Measurements from ENCODE around the gene C19orf38.
"Not testable (repeated sequence)": the region's sequence is repeated elsewhere in the genome, so short reads cannot be mapped to it uniquely, and the experiment has no call there.

The C19orf38 gene

DNA sequence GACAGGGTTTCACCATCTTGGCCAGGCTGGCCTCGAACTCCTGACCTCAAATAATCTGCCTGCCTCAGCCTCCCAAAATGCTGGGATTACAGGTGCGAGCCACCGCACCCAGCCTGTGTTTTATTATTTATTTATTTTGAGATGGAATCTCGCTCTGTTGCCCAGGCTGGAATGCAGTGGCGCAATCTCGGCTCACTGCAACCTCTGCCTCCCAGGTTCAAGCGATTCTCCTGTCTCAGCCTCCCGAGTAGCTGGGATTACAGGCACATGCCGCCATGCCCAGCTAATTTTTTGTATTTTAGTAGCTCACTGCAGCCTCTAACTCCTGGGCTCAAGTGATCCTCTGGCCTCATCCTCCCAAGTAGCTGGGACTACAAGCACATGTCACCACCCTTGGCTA is 29.4 kb downstream of the C19orf38 start:
- not testable (repeated sequence) for DNase-seq

DNA sequence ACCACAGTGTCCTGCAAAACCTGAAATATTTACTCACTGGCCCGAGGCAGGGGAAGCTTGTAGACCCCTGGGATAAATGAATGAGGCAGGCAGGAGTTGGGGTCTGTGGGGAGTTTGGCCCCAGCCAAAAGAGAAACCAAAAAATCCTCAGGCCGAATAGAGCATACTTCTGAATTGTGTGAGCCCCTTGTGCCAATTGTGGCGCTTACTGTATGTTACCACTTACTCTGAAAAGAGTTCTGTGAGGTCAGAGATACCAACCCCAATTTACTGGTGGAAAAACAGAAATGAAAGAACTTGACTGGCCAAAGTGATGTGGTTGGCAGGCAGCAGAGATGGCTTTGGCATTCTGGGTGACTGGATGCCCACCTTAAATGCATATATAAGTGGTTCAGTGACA is 30.0 kb downstream of the C19orf38 start:
- DNase-seq, result no peak

DNA sequence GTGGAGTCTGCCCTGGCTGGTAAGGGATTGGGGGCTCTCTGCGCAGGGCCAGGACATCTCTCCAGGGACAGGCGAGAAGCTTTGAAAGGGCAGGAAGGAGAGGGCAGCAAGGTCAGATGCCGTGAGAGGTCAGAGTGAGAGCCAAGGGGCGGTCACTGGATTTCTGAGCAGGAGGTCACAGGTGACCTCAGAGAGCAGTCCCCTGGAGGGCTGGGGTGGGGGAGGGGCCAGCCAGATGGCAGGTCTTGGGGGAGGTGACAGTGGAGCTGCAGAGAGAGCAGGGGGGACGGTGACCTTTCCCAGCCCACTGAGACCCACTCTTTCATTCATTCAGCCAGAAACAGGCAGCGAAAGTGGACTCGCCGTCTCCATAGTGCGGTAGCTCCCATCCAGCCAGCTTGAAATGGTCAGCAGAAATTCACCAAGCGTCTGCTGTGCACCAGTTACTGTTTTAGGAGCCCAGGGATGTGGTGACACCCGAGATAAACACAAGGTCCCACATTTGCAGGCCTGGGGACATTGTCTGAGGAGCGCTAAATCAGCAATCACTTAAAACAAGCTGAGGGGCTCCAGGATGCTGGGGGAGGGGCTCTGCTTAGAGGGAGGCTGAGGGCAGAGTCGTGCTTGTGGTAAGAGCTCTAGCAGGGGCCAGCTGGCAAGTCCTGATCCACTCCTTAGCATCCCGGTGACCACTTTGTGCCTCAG is 33.3 kb downstream of the C19orf38 start:
- no peak for DNase-seq

DNA sequence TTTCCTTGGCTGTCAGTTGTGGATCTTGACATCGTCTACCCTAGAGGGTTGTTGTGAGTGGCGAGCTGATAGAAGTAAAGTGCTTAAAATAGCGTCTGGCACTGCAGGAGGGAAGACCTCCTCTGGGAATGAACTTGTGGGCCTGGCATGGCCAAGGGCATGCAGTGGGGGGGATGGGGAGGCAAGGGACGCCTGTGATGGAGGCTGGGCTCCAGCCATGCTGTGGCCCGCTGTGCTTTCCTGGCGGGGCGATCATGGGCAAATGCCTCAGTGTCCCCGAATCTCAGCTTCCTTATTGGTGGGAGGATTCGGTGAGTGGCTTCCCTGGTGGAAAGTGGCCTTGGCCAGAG is 33.9 kb downstream of the C19orf38 start:
- no peak for DNase-seq

DNA sequence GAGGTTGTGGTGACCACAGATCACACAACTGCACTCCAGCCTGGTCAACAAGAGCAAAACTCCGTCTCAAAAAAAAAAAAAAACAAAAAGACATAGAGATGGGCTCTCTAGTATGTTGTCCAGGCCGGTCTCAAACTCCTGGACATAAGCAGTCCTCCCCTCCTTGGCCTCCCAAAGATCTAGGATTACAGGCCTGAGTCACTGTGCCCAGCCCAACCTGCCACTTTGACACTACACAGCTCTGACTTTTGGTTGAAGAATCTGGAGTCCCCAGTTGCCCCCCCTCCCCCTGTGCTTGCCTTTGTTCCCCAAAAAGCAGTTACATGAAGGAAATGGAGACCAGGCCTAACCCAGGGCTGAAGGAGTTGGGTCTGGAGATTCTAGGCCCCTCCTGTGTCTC is 36.1 kb downstream of the C19orf38 start:
- no peak for DNase-seq

DNA sequence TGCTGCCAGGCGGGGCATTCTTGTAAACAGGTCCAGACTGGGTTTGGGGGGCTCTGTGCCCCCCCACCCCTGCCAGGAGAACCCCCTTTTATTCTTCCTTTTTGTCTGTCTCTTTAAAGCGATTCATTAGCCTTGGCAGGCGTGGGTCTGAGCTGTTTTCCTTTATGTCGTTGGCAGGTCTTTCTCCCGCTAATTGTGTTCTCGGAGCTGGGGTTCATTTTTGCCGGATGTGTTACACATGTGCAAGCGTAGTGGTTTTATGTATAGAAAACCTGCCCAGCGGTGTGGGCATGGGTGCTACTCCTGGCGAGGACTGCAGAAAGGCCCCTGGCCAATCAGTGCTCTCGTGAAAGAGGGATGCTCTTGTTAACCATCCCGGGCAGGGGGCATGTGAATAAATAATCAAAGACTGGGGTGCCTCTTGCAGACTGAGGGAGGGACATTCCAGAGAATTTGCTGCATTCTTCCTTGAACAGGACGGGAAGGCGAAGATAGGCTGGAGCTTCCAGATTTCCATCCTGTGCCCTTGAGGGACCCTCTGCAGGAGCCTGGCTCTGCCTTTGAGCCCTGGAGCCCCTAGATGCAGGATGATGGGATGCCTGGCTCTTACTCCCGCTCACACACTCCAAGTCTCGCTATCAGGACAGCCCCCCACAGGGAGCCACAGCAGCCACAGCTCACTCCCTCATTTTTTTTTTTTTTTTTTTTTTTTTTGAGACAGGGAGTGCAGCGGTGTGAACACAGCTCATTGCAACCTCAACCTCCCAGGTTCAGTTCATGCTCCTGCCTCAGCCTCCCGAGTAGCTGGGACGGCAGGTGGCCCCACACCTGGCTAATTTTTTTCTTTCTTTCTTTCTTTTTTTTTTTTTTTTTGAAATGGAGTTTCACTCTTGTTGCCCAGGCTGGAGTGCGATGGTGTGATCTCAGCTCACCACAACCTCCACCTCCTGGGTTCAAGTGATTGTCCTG is 37.3 kb downstream of the C19orf38 start:
- no peak for DNase-seq

DNA sequence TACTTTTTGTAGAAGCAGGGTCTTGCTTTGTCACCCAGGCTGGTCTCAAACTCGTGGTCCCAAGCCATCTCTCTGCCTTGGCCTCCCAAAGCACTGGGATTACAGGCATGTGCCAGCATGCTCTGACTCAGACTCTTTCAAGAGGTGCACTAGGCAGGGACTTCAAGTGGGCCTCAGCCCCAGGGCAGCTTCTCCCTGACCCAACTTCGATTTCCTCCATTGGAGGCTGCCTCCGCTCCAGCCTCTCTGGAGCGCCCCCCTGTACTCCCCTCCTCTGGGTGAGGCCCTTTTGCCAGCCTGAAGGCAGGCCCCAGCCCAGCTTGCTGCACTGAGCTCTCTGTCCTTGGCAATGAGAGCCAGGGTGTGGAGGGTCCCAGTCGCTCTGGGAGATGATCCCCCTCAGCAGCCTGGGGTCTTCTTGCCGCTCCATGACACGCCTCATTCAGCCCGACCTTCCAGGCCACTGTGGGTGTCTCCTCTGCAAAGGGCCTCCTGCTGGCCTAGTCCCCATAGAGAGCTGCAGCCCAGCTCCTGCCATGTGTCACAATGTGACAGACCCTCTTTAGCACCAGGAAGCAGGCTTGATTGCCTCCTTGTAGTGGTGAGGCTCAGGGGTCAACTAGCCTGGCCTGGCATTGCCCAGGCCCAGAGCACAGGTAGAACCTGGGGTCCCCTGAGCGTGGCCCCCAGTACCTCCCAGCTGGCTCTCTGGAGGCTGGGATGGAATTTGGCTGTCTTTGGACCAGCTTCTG is 39.6 kb downstream of the C19orf38 start:
- DNase-seq, result no peak

DNA sequence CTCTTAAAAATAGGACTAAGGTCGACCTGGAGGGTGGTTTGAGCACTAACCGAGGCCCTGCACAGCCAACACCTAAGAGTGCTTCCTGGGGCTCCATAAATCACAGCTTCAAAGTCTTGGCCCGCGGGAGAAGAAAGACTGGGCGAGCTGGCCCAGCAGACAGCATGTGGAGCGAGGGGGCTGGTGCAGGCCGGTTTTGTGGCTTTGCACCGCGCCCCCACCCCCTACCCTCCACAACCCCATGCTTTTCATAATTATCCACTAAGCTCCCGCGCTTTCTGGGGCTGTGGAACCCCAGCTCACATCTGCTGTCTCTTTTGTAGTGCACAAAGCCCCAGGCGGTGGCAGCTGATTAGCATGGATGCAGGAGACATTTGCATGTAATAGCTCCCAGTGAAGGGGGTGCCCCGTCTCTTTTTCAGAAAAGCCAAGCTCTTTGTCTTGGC is 40.2 kb downstream of the C19orf38 start:
- no peak for DNase-seq

DNA sequence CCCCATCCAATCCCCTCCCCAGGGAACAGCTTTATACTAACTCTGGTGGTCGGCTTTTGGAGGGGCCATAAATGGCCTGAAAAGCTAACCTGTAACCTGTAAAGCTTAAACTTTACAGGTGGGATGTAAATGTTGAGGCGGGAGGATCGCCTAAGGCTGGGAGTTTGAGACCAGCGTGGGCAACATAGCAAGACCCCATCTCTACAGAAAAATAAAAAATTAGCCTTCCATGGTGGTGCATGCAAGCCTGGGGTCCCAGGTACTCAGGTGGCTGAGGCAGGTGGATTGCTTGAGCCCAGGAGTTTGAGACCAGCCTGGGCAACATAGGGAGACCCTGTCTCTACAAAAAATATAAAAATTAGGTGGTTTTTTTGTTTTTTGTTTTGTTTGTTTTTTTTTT is 41.7 kb downstream of the C19orf38 start:
- DNase-seq, result no peak

DNA sequence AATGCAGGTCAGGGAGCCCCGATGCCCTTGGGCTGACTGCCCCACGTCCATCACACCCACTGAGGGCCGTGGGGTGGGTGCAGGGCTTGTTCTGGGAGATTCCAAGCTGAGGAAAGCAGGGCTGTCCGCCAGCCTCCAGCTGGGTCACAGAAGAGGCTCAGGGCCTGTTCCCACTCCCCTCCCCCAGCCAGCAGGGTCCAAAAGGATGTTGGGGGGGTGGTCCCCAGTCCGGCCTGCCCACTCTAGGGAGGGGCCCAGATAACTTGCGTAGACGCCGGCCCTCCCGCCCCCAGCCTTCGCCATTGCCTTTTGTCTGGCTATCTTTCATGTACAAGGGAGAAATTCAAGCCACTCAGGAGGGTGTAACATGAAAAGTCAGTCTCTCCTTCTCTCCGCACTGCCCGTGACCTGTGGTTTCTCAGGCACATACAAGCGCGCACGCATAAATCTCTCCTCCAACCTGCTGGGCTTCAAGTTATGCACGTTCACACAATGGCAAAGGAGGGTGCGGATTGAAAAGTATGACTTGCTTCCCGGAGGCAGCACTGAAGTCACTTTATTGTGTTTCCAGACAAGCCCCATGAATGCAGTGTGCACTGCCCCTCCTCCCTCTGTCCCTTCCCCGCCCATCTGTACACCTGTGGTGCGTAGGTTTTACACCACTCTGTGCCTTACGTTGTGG is 43.3 kb downstream of the C19orf38 start:
- no peak for DNase-seq

DNA sequence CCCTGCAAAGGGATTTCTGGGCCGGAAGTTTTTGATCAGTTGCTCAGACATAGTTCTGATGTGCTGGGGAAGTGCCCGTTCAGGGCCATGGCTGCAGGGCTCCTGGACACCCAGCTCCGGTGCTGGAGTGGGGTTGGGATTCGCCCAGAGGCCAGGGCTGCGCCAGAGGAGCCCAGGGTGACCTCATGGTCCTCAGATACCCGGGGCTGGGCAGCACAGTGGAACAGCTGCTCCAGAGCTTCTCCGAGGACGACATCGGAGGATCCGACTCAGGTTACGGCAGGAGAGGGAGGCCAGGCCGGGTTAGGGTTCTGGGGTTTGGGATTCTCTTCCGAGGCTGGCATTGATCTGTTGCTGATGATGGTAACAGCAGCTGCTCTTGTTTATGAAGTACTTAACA is 44.0 kb downstream of the C19orf38 start:
- DNase-seq, result peak; percentile 56

DNA sequence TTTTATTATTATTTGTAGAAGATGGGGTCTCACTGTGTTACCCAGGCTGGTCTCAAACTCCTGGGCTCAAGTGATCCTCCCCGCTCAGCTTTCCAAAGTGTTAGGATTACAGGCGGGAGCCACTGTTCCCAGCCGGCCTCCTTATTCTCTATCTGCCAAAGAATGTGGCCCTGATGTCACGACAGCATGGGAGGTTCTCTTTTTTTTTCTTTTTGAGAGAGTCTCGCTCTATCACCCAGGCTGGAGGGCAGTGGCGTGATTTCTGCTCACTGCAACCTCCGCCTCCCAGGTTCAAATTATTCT is 46.6 kb downstream of the C19orf38 start:
- no peak for DNase-seq

DNA sequence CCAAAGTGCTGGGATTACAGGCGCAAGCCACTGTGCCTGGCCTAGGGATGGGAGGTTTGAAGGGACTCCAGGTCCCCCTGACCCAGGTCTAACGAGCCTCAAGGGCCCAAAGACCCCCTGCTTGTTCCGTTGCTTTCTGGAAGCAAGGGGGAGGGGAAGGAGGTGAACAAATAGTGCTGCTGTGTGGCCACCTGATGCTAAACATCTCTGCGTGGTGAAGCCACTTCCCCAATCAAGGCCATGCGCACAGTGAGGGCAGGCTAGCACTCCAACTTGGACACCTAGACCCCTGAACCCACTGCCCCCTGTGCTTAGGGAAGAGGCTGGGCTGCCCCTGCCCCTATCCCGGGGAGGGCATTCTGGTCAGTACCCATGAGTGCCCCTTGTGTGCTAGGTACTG is 47.1 kb downstream of the C19orf38 start:
- DNase-seq, result no peak

DNA sequence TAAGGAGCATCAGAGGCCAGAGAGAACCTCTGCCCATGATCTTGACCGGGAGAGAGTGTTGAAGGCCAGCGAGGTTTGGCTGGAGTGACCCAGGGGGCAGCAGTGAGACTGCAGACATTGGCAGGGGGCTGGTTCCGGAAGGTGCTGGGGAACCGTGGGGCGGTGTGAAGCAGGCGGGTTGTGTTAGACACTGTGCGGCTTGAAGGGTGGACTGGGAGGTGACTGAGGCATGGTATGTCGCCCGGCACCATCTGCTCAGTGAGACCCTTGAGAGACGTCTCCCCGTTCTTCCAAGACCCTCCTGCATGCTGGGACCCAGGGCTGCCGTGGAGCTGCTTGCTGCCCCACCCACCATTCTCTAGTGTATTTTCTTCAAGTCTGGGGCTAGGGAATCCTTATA is 47.7 kb downstream of the C19orf38 start:
- no peak for DNase-seq

DNA sequence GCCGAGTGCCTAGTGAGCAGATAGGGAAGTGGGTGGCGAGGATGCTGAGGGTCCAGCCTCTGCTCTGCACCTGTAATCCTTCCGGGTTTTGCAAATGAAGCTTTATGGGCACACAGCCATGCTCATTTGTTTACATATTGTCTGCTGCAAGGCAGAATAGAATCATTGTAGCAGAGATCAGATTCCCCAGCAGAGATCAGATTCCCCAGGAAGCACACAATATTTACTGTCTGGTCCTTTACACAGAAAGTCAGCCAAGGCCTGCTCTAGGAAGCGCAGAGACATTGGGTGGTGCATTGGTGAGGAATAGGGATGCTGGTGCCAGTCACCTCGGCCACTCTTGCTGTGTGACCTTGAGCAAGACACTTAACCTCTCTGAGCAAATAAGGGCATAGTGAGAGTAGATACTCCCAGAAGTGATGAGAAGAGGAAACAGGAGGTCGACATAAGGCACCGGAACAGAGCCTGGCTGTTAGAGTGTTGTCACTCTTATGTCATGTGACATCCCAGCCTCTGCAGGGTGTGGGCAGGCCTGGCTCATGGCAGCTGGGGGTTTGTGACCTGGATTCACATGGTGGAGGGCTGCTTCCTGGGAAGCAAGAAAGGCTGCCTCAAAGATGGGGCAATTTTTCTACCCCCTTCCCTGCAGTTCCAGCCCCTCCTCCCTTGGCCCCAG is 48.8 kb downstream of the C19orf38 start:
- DNase-seq, result no peak

DNA sequence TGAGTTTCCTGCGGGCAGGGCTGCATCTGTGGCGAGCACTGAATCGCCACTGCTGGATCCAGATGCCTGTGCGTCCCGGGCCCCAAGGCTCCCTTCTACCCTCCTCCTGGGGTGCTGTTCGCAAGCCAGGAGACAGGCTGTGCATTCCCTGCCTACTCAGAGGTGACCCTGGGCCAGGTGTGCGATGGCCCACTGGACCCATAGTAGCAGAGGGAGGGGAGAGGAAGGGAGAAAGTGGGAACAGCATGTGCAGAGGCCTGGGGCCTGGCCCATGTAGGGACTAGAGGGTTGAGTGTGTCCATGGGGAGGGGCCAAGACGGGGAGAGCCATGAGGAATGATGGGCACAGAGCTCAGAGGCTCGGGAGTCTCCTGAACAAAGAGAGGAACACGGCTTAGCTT is 50.4 kb downstream of the C19orf38 start:
- DNase-seq, result no peak

DNA sequence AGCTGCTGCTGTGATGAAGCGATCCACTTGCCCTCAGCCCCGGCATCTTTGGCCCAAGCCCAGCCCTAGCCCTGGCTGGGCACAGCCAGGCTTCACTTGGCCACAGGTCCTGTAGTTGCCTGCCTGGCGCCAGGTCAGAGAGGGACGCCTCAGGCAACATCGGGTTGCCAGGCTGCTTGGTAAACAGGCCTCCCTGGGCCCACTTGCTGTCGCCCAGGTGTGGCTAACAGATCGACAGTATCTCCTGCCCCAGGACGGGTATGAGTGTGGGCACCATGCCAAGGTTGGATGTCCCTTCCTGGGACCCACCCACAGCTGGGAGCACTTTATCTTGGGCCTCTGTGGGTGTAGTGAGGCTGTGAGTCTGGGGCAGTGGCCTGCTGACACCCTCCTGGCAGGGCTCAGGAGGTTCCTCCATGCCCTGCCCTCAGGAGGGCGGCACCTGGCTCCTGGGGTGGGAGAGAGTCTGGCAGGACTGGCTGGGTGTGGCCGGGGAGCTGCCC is 51.0 kb downstream of the C19orf38 start:
- no peak for DNase-seq

DNA sequence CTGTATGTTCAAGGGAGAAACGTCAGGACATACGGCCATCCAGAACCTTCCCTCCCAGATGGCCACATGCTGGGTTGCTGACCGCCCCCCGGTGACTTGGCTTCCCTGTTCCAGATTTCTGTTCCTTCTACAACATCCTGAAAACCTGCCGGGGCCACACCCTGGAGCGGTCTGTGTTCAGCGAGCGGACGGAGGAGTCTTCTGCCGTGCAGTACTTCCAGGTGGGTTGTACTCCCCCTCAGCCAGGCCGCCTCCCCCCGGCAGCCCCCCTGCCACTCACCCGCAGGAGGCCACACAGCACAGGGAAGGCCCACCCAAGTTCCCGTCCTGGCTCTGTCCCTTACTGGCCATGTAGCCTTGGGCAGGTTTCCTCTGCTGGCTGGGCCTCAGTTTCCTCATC is 59.7 kb downstream of the C19orf38 start:
- DNase-seq, result no peak

DNA sequence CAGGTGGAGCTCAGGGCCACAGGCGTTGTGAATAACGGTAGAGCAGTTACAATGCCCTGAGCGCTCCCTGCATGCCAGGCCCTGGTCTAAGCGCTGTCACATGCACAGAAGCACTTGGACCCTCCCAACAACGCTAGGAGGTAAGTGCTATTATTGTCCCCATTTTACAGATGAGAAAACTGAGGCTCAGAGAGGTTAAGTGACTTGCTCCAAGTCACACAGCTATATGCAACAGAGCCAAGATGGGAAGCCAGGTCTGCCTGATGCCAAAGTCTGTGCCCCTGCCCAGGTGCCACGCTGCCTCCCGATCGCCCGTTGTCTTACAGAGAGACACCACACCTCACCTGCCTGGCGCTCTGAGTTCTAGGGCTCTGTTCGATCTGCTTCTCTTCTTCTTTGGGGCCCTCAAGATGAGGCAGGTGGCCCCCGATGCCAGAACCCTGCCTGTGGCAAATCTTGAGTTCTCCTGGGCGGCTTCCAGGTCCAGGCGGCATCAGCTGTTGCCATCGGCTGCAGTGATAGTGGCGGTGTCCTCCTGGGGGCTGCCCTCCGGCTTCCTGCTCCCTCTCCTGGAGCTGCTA is 60.3 kb downstream of the C19orf38 start:
- no peak for DNase-seq

DNA sequence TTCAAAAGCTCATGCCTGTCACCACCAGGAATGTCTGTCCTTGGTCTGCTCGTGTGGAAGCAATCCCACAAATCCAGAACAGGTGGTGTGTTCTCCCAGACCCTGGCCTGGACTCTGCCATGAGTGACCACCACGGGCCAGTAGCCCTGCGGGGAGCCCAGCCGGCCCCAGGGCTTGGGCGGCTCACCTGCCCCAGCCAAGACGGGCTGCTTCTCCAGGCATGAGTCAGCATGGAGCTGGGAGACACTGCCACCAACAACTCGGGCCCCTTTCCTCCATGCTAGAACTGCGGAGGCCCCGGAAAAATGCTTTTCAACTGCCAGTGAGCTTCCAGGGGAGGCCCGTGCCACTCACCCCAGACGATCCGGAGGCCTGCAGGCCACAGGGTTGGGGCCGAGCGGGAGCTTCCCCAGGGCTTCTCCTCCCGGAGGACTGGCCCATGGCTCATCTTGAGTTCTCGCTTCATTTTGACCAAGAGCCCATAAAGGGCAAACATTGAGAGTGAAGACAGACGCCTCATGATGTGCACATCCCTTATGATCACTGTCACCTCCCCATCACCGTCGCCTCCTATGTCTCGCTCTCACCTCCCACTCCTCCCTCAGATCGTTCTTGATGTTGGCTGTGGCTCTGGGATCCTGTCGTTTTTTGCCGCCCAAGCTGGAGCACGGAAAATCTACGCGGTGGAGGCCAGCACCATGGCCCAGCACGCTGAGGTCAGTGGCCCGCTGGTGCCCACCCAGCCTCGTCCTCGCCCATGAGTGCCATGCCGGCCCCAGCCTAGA is 63.6 kb downstream of the C19orf38 start:
- no peak for DNase-seq

DNA sequence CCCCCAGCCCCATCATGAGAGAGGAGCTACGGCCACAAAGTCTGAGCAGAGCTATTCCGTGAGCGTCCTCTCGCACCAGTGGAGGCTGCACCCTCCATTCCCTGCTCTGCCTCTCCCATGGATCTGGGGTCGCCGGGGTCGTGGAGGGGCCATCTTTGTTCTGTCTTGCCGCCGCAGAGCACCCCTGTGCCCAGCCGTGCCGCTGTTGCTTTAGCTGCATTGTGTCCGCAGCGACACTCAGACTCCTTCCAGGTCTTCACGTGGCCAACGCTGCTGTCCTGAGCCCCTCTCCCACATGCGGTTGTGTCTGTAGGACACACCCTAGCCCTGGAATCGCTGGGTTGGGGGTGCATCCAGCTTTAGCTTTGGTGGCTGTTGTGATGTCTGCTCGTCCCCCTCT is 64.4 kb downstream of the C19orf38 start:
- DNase-seq, result no peak

Measured in left hindlimb (tissue), 1 donor.